Trophoblast cell (in vitro differentiated cells and primary cell): ENCODE data around the gene STX1A.

Source experiments
- DNase-seq, 2 donors: peaks; one replicate each; pipeline ENCODE4 v3.0.0-alpha.2; 2016
- H2AFZ ChIP-seq: 2 replicates; pipeline ENCODE4 v1.6.1; 2013; ENCODE audit warnings: low read length, moderate library complexity, mild to moderate bottlenecking; ENCODE audit not compliant: insufficient read depth, poor library complexity
- H2AK5ac ChIP-seq: 2 replicates; pipeline ENCODE4 v1.6.1; 2013; ENCODE audit warnings: mild to moderate bottlenecking, low read length
- H2BK120ac ChIP-seq: 2 replicates; pipeline ENCODE4 v1.6.1; 2013; ENCODE audit warnings: low read length, mild to moderate bottlenecking, moderate library complexity; ENCODE audit not compliant: insufficient read depth, poor library complexity
- H2BK12ac ChIP-seq: 2 replicates; pipeline ENCODE4 v1.6.1; 2013; ENCODE audit warnings: mild to moderate bottlenecking, low read length, moderate library complexity
- H2BK5ac ChIP-seq: 2 replicates; pipeline ENCODE4 v1.6.1; 2013; ENCODE audit warnings: low read length, low read depth, moderate library complexity, mild to moderate bottlenecking; ENCODE audit not compliant: poor library complexity
- H3K14ac ChIP-seq: 2 replicates; pipeline ENCODE4 v1.6.1; 2013; ENCODE audit warnings: mild to moderate bottlenecking, low read length
- H3K18ac ChIP-seq: 2 replicates; pipeline ENCODE4 v1.6.1; 2013; ENCODE audit warnings: mild to moderate bottlenecking, low read length
- H3K23ac ChIP-seq: 2 replicates; pipeline ENCODE4 v1.6.1; 2013; ENCODE audit warnings: low read length
- H3K27ac ChIP-seq: 2 replicates; pipeline ENCODE4 v1.5.1; 2013; ENCODE audit warnings: low read depth, mild to moderate bottlenecking, inconsistent platforms, low read length, moderate library complexity
- H3K27me3 ChIP-seq: 2 replicates; pipeline ENCODE4 v1.6.1; 2013; ENCODE audit warnings: inconsistent platforms, mild to moderate bottlenecking, low read length, moderate library complexity; ENCODE audit not compliant: insufficient read depth
- H3K36me3 ChIP-seq, 2 experiments: 1 replicate in 1 of 2; 2 replicates in 1 of 2; pipeline ENCODE4 v1.6.1; 2013; ENCODE audit warnings: low read length in 2 of 2, mild to moderate bottlenecking in 2 of 2, moderate library complexity in 1 of 2; ENCODE audit not compliant: insufficient read depth in 2 of 2, control insufficient read depth in 1 of 2
- H3K4ac ChIP-seq: 2 replicates; pipeline ENCODE4 v1.6.1; 2013; ENCODE audit warnings: low read depth, mild to moderate bottlenecking, low read length, moderate library complexity
- H3K4me1 ChIP-seq, 2 experiments: 1 replicate in 1 of 2; 2 replicates in 1 of 2; pipeline ENCODE4 v1.6.1; 2013; ENCODE audit warnings: low read length in 2 of 2, mild to moderate bottlenecking in 2 of 2, moderate library complexity in 1 of 2; ENCODE audit not compliant: insufficient read depth in 2 of 2, control insufficient read depth in 1 of 2
- H3K4me2 ChIP-seq: 2 replicates; pipeline ENCODE4 v1.6.1; 2013; ENCODE audit warnings: inconsistent platforms, mild to moderate bottlenecking, low read length, moderate library complexity
- H3K4me3 ChIP-seq: 2 replicates; pipeline ENCODE4 v1.5.1; 2013; ENCODE audit warnings: mild to moderate bottlenecking, low read depth, low read length, inconsistent platforms
- H3K79me1 ChIP-seq: one replicate; pipeline ENCODE4 v1.6.1; 2013; ENCODE audit warnings: low read length
- H3K79me2 ChIP-seq: 2 replicates; pipeline ENCODE4 v1.6.1; 2013; ENCODE audit warnings: low read length, mild to moderate bottlenecking; ENCODE audit not compliant: control insufficient read depth, insufficient read depth, poor library complexity
- H3K9ac ChIP-seq: 2 replicates; pipeline ENCODE4 v1.6.1; 2013; ENCODE audit warnings: mild to moderate bottlenecking, low read length
- H3K9me3 ChIP-seq: 2 replicates; pipeline ENCODE4 v1.6.1; 2013; ENCODE audit warnings: low read depth, mild to moderate bottlenecking, control low read depth, inconsistent platforms, low read length; ENCODE audit not compliant: insufficient read depth
- H4K12ac ChIP-seq: 2 replicates; pipeline ENCODE4 v1.6.1; 2013; ENCODE audit warnings: low read depth, mild to moderate bottlenecking, low read length, moderate library complexity
- H4K8ac ChIP-seq: 2 replicates; pipeline ENCODE4 v1.6.1; 2013; ENCODE audit warnings: low read depth, mild to moderate bottlenecking, low read length, moderate library complexity
- H4K91ac ChIP-seq: one replicate; pipeline ENCODE4 v1.6.1; 2013; ENCODE audit warnings: low read depth, mild to moderate bottlenecking, low read length, moderate library complexity
- WGBS: extraction: QIAGEN DNeasy Blood & Tissue Kit; methylation state at CpG from one replicate; pipeline ENCODE4 v1.1.7; 2013; ENCODE audit warnings: missing lambda C conversion rate; ENCODE audit not compliant: insufficient read length, insufficient coverage; ENCODE audit errors: extremely low coverage; 5-methylcytosine and 5-hydroxymethylcytosine counted together

STX1A gene

GRCh38 chr7:73732397-73732796 is 12.9 kb upstream of the STX1A start:
- Histone ChIP-seq H3K23ac (no peak overlapping the region), H3K14ac (no peak overlapping the region), H3K27ac (no peak overlapping the region), H3K4me2 (no peak overlapping the region), H3K4ac (no peak overlapping the region), H3K36me3 (peaks cover 16 to 17% of the 10 kb centered on the region in 2 experiments), H3K18ac (no peak overlapping the region), H3K27me3 (no peaks in the 10 kb centered on the region), H2AFZ (no peak overlapping the region), H2AK5ac (no peak overlapping the region), H4K12ac (no peak overlapping the region), H3K79me1 (no peaks in the 10 kb centered on the region), H3K4me1 (peaks cover 3 to 4% of the 10 kb centered on the region in 2 experiments), H2BK12ac (no peak overlapping the region), H3K4me3 (no peak overlapping the region), H3K9ac (no peak overlapping the region), H2BK120ac (no peak overlapping the region), H2BK5ac (no peak overlapping the region), H3K79me2 (no peaks in the 10 kb centered on the region), H3K9me3 (no peaks in the 10 kb centered on the region), H4K91ac (no peak overlapping the region), H4K8ac (no peak overlapping the region)
- DNase-seq, result no peak
- WGBS, result no CpG with 5 or more reads among the region's 2 CpGs

GRCh38 chr7:73730485-73730884 is 11.0 kb upstream of the STX1A start:
- Histone ChIP-seq H4K12ac (no peak overlapping the region), H3K4me1 (no peaks in the 10 kb centered on the region), H3K4me2 (no peak overlapping the region), H3K27ac (no peak overlapping the region), H3K36me3 (no peaks in the 10 kb centered on the region), H2AFZ (no peak overlapping the region), H3K9me3 (no peaks in the 10 kb centered on the region), H3K4ac (no peak overlapping the region), H3K9ac (no peak overlapping the region), H3K79me1 (no peaks in the 10 kb centered on the region), H2BK12ac (no peak overlapping the region), H3K18ac (no peak overlapping the region), H3K23ac (no peak overlapping the region), H2BK5ac (no peak overlapping the region), H4K8ac (no peak overlapping the region), H3K4me3 (no peak overlapping the region), H3K27me3 (no peaks in the 10 kb centered on the region), H4K91ac (no peak overlapping the region), H2AK5ac (no peak overlapping the region), H3K14ac (no peak overlapping the region), H3K79me2 (no peaks in the 10 kb centered on the region), H2BK120ac (no peak overlapping the region)
- DNase-seq, result peak in 1 of 2 donors; percentile 62
- no CpG with 5 or more reads among the region's 3 CpGs for WGBS

- no peak overlapping the region for H2AFZ ChIP-seq
- no peak overlapping the region for H2BK5ac ChIP-seq
- no peak overlapping the region for H3K9ac ChIP-seq
- no peak overlapping the region for H4K8ac ChIP-seq
- no peak overlapping the region for H3K23ac ChIP-seq
- no peak for DNase-seq
- H3K18ac ChIP-seq, result no peak overlapping the region
- no peak overlapping the region for H3K27ac ChIP-seq
- no peak overlapping the region for H3K4ac ChIP-seq
- H3K27me3 ChIP-seq, result no peaks in the 10 kb centered on the region
- H4K91ac ChIP-seq, result no peak overlapping the region
- no peak overlapping the region for H2BK12ac ChIP-seq
- H3K4me2 ChIP-seq, result no peak overlapping the region
- WGBS, result no CpG with 5 or more reads among the region's 5 CpGs
- H3K36me3 ChIP-seq, result no peaks in the 10 kb centered on the region
- H3K14ac ChIP-seq, result no peak overlapping the region
- no peaks in the 10 kb centered on the region for H3K79me2 ChIP-seq
- no peak overlapping the region for H2BK120ac ChIP-seq
- H3K4me3 ChIP-seq, result no peak overlapping the region
- H4K12ac ChIP-seq, result no peak overlapping the region
- no peaks in the 10 kb centered on the region for H3K4me1 ChIP-seq
- no peak overlapping the region for H2AK5ac ChIP-seq
- H3K9me3 ChIP-seq, result no peaks in the 10 kb centered on the region
- no peaks in the 10 kb centered on the region for H3K79me1 ChIP-seq
Observed at GRCh38 chr7:73728551-73728950, 9.1 kb upstream of the STX1A start.

- no CpG with 5 or more reads among the region's 3 CpGs for WGBS
Observed at GRCh38 chr7:73727952-73728351, 8.5 kb upstream of the STX1A start.

More at GRCh38 chr7:73727952-73728351, 8.5 kb upstream of the STX1A start:
- no peak overlapping the region for H3K4me3 ChIP-seq
- H3K18ac ChIP-seq, result no peak overlapping the region
- no peaks in the 10 kb centered on the region for H3K79me2 ChIP-seq
- no peak overlapping the region for H3K23ac ChIP-seq
- no peak overlapping the region for H4K8ac ChIP-seq
- H2BK12ac ChIP-seq, result no peak overlapping the region
- H3K79me1 ChIP-seq, result no peaks in the 10 kb centered on the region
- no peak overlapping the region for H2BK120ac ChIP-seq
- no peaks in the 10 kb centered on the region for H3K27me3 ChIP-seq
- no peak overlapping the region for H3K9ac ChIP-seq
- DNase-seq, result no peak
- no peak overlapping the region for H4K12ac ChIP-seq
- no peak overlapping the region for H3K27ac ChIP-seq
- no peak overlapping the region for H4K91ac ChIP-seq
- no peak overlapping the region for H3K4me2 ChIP-seq
- H2BK5ac ChIP-seq, result no peak overlapping the region
- no peak overlapping the region for H3K4ac ChIP-seq
- H3K4me1 ChIP-seq, result no peaks in the 10 kb centered on the region
- H2AK5ac ChIP-seq, result no peak overlapping the region
- no peak overlapping the region for H2AFZ ChIP-seq
- H3K14ac ChIP-seq, result no peak overlapping the region
- H3K36me3 ChIP-seq, result no peaks in the 10 kb centered on the region
- H3K9me3 ChIP-seq, result no peaks in the 10 kb centered on the region
